Activated effector memory CD4-positive, alpha-beta T cell treated with Interleukin-2 at 50 U/mL for 16 hours (primary cell): Measurements from ENCODE around the gene OR2T5.
"Not testable (repeated sequence)": the region's sequence is repeated elsewhere in the genome, so short reads cannot be mapped to it uniquely, and the experiment has no call there.

ENCODE experiments used
- DNase-seq: peaks from one replicate; pipeline ENCODE4 v3.0.0-alpha.2; 2020

Gene OR2T5

DNA sequence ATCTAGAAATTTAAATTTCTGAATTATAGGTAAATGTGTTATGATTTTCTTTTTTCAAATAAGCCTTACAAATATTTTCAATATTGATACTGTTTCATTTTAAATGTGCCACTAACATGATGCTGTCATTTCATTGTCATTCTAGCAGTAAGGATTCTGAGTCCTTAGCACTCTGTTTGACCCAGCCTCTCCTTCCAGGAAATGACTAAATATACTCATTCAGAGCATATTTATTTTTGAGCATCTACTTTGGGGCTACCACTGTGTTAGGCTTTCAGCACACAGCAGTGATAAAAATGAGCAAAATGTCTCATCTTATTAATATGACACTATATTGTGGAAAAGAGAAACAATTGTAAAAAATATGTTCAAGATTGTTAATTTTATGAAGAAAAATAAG lies 21.8 kb downstream of the OR2T5 start:
- DNase-seq = not testable (repeated sequence)

DNA sequence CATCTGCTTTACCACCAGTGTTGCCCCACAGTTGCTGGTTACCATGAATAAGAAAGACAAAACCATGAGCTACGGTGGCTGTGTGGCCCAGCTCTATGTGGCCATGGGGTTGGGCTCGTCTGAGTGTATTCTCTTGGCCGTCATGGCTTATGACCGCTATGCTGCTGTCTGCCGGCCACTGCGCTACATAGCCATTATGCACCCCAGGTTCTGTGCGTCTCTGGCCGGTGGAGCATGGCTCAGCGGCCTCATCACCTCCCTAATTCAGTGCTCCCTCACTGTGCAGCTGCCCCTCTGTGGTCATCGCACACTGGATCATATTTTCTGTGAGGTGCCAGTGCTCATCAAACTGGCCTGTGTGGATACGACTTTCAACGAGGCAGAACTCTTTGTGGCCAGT lies 33.5 kb downstream of the OR2T5 start:
- no peak for DNase-seq

DNA sequence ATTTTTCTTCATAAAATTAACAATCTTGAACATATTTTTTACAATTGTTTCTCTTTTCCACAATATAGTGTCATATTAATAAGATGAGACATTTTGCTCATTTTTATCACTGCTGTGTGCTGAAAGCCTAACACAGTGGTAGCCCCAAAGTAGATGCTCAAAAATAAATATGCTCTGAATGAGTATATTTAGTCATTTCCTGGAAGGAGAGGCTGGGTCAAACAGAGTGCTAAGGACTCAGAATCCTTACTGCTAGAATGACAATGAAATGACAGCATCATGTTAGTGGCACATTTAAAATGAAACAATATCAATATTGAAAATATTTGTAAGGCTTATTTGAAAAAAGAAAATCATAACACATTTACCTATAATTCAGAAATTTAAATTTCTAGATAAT lies 49.1 kb downstream of the OR2T5 start:
- DNase-seq = not testable (repeated sequence)
